Activated CD8-positive, alpha-beta memory T cell treated with anti-CD3 and anti-CD28 coated beads, Interleukin-2, amount 50 U/mL, for 24 hours (primary cell): ENCODE measurements around the gene RUVBL2.
"Not testable (repeated sequence)": the region's sequence is repeated elsewhere in the genome, so short reads cannot be mapped to it uniquely, and the experiment has no call there.

ENCODE experiments used
- DNase-seq: peaks from one replicate; pipeline ENCODE4 v3.0.0-alpha.2; 2020; ENCODE audit errors: extremely low read depth

The RUVBL2 gene

DNA sequence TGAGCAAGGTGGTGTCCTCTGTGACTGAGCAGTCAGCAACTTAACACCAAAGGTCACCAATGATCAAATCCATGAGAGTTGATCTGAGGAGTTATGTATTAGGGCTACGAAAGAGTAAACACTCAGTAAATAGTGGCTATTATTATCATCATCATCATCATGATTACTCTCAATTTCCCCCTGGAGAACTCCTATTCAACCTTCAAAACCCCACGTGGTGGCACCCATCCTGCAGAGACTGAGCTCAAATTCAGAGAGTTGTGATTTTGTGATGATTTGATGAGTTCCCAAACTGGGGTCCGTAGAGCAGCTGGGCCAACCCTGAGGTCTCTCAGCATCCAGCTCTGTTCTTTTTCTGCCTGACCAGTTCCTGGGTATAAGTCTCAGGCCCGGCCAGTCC lies 56.1 kb downstream of the RUVBL2 start:
- DNase-seq: not testable (repeated sequence)

DNA sequence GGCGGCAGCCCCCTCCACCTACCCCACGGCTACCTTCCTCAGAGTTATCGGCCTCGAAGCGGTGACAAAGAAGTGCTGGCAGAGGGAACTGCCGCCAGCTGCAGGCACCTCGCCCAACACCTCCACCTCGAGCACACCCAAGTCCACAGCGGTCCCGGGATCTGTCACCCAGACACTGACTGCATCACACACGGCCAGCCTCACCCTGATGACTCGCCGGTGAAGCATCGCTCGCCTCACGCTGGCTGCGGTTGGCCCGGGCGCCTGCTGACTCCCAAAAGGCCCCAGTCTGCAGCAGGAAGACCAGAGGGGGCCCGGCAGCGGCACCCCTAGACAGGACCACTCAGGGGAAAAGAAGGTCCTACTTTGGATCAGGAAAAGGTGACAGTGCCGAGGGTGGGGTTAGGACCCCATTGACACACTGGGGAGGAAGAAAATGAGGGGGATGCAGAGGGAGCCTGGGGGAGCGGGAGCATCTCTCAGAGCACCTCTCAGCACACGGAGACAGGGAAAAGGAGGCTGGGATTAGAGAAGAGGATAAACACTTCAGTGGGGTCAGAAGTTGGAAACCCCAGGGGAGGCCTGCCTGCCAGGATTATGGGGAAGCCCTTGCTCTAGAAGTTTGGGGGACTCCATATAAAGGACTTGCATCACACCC lies 56.8 kb downstream of the RUVBL2 start:
- DNase-seq: not testable (repeated sequence)

DNA sequence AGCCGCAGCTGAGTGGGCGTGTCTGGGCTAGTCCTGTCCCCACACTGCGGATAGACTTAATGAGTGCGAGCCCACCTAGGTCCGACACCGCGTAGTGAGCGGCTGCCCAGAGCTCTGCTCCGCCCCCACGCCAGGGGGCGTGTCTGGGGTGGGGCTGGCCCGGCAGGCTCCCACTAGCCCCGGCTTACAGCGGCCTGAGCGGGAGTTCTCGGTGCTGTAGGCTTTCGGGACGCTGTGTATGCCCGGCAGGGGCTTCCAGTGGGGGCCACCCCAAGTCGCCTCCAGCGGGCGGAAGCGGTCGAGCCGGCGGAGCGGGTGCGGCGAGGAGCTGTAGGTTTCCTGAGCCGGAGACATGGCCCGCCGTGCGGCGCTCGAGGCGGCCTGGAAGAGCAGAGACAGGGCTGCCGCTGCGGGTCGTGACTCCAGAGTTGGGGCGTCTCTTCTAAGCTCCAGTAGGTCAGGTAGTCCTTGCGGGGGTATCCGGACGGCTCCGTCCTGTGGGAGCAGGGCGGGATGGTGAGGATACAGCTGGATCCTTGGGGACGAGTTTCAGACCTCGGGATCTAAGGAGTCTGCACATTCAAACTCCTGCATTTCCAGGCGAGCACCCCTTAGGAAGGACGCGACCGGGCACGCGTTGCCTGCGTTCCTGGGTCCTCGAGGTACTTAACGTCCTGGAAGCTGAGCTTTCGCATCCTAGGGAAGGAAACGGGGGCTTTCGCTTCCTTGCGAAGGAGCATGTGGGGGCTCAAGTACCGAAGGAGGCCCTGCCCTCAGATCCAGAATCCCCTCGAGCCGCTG lies 62.6 kb downstream of the RUVBL2 start:
- DNase-seq: no peak

DNA sequence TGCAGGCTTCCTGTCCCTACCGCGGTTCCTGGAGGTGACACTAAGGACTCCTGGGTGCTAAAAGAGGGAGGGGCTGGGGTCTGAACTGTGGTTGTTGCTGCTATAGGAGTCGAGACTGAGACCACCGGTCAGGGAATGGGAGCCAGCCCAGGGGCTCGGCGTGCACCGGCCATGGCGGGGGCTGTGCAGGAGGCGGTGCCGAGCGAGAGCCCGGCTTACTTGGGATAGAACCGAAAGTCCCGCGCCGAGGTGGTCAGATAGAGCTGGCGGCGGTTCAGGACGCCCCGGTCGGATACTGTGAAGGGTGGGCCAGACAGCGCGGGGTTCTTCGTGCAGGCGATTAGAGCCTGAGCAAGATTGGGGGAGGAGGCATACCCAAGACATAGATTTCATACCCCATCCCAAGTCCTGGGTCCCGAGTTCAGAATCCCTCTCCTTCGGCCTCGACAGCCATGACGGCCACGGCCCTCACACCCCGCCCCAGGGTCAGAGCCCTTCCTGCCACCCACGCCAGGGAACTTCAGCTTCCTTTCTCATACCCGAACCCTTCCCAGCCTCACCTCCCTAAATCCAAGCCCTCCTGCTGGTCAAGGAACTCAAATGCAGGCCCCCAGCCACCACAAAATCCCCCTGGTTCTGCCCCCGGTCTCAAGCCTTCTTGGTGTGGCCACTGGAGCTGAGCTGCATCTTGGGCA lies 63.4 kb downstream of the RUVBL2 start:
- DNase-seq: not testable (repeated sequence)

DNA sequence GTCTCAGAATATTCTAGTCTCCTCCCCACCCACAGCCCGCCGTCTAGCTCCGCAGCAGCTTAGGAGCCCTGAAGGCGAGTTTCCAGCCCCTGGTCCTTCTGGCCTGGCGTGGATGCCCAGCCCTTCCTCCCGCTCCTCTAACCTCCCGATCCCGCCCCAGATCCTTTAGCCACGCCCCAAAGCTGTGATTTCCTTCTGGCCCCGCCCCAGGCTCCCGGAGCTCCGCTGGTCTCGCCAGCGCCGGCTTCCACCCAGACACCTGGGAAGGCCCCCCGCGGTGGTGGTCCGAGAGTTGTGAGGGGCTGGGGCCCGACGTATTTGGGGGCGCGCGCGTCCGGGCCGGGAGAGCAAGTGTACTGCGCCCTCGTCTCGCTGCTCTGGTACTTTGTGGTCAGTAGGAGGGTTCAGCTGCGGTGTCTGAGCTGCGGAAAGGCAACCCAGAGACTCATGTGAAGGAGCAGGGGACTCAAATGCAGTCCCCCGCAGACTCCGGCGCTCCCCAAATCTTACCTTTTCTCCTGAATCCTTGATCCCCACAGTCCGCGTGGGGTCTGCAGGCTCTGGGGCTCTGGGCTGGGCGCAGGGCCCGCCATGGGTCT lies 64.0 kb downstream of the RUVBL2 start, which contains the start of gene CGB7:
TSS of gene CGB7 (minus strand) at position 114 of the 599 bp plus-strand sequence. CDS start 2,374 bp downstream, outside the sequence.
- DNase-seq: no peak

DNA sequence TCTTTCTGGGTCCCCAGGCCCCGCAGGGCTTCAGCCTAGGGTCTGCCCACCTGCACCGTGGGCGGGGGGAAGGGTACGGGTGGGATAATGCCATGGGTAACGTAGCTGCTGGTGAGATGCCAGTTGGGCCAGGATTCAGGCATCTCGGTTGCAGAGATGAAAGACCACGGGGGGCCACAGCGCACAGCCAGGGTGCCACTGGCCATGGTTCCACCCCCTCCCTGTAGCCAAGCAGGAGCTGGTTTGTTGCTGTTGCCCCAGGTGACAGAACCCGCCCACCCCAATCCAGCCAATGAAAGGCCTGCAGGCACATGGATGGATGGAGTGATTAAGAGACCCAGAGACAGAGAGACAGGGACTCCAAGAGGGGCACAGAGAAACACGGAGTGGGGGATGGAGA lies 64.9 kb downstream of the RUVBL2 start:
- DNase-seq: no peak

GRCh38 chr19:49059053-49059452 lies 65.4 kb downstream of the RUVBL2 start:
- no peak for DNase-seq

- no peak for DNase-seq
These were observed 67.3 kb downstream of the RUVBL2 start for GRCh38 chr19:49061000-49061399.

- no peak for DNase-seq
These were observed 67.8 kb downstream of the RUVBL2 start for GRCh38 chr19:49061445-49061844.

DNA sequence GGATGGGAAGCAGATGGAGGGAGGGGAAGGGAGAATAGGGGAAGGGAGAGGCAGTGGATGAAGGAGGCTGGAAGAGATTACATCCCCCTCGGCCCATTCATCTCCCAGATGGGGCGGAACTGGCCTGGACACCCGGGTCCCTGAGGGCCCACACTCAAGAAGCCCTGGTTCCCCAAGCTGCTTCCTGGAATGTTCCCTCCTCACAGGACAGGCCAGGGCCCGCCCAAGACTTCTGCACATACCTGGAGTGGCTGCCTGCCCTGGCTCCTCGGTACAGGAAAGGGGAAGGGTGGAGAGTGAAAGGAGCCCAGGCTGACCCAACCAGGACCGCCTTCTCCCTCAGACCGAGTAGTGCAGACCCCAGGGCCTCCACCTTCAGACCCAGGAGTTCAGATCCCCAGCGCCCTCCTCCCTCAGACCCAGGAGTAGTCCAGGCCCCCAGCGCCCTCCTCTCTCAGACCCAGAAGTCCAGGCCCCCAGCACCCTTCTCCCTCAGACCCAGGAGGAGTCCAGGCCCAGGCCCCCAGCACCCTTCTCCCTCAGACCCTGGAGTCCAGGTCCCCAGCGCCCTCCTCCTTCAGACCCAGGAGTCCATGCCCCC lies 70.4 kb downstream of the RUVBL2 start:
- DNase-seq: no peak

GRCh38 chr19:49064768-49065611 lies 71.3 kb downstream of the RUVBL2 start, which contains the start of gene NTF4:
TSS of gene NTF4 (minus strand) at chr19:49064818. CDS start at chr19:49061997, 2,821 bp downstream.
- DNase-seq: no peak
